Cardiac muscle cell (in vitro differentiated cells and primary cell): ENCODE measurements around the gene SMIM9. TPM values are rescaled to one million over a fixed set of nuclear protein-coding genes. Genes with fewer than 3 reads are reported as not detected.
"Not testable (repeated sequence)": the region's sequence is repeated elsewhere in the genome, so short reads cannot be mapped to it uniquely, and the experiment has no call there.

Experiments
- DNase-seq, 2 donors: peaks; one replicate each; pipeline versions ENCODE4 v3.0.0 to v3.0.0-alpha.2; 2010 to 2017; ENCODE audit warnings: low read depth in 1 of 2, low spot score in 1 of 2
- H3K27ac ChIP-seq: fragments of 200-600 bp; sonication (generic); 2 replicates; pipeline ENCODE4 v1.5.1; 2016
- H3K27me3 ChIP-seq: fragments of 200-600 bp; sonication (generic); 2 replicates; pipeline ENCODE4 v1.6.0; 2016; ENCODE audit warnings: control low read depth
- H3K36me3 ChIP-seq: fragments of 200-600 bp; sonication (generic); 2 replicates; pipeline ENCODE4 v1.5.1; 2016; ENCODE audit warnings: control low read depth
- H3K4me1 ChIP-seq: fragments of 200-600 bp; sonication (generic); 2 replicates; pipeline ENCODE4 v1.8.1; 2017; ENCODE audit warnings: low read depth, mild to moderate bottlenecking, mixed run types
- H3K4me3 ChIP-seq: fragments of 200-600 bp; sonication (generic); 2 replicates; pipeline ENCODE4 v1.5.1; 2016; ENCODE audit warnings: mild to moderate bottlenecking
- H3K9me3 ChIP-seq: fragments of 200-600 bp; sonication (generic); 2 replicates; pipeline ENCODE4 v1.5.1; 2017; ENCODE audit warnings: low read depth, mild to moderate bottlenecking, control low read depth
- CTCF ChIP-seq: IDR thresholded peaks from 2 replicates; pipeline ENCODE4 v1.5.1; 2012; ENCODE audit warnings: low read depth, mild to moderate bottlenecking, low read length
- polyA plus RNA-seq: library from polyadenylated mRNA; unstranded; fragments of >200 nt; fragmentation: Nextera tagmentation; extraction: Ambion mirVana; gene quantifications from 2 replicates; pipeline ENCODE4 v1.2.1, GENCODE V29; 2016
- total RNA-seq: library from RNA; depleted of rRNA; stranded (reverse); fragments of >200 nt; gene quantifications from 2 replicates; pipeline ENCODE4 v1.2.3, GENCODE V29; 2016

Gene SMIM9
- total and polyA plus RNA-seq, 2 experiments from 2014 or later = not detected

GRCh38 chrX:154827194-154828015 is 7.1 kb downstream of the SMIM9 start:
- Histone ChIP-seq H3K4me1 (no peaks in the 10 kb centered on the region), H3K27ac (no peak overlapping the region), H3K36me3 (no peaks in the 10 kb centered on the region), H3K27me3 (no peaks in the 10 kb centered on the region), H3K9me3 (peaks cover 3% of the 10 kb centered on the region), H3K4me3 (no peak overlapping the region)
- DNase-seq = no peak
- no peak for TF ChIP-seq CTCF

- not testable (repeated sequence) for H3K27ac ChIP-seq, H3K36me3 ChIP-seq, H3K4me1 ChIP-seq, H3K27me3 ChIP-seq, H3K4me3 ChIP-seq, DNase-seq, H3K9me3 ChIP-seq
Measured at GRCh38 chrX:154825586-154825985, 8.9 kb downstream of the SMIM9 start.

DNA sequence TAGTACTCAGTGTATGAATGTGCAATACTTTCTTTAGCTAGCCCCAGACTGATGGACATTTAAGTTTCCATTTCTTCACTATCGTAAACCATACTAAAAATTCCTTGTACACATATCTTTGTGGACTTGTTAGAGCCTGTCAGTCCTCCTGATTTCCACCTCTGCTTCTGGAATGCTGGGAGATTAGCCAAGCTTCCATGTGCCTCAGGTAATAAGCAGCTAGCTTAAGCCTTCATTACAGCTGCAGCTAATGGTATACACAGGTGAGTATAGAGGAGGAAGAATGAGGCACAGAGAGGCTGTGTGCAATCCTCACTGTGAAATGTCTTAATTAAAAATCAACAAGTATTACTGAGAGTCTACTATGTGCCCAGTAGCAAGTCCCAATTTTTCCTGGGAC is 9.8 kb downstream of the SMIM9 start:
- H3K36me3 ChIP-seq = no peaks in the 10 kb centered on the region
- no peaks in the 10 kb centered on the region for H3K27me3 ChIP-seq
- no peak for TF ChIP-seq CTCF
- H3K9me3 ChIP-seq = peaks cover 3% of the 10 kb centered on the region
- H3K4me1 ChIP-seq = no peaks in the 10 kb centered on the region
- no peak for DNase-seq
- H3K4me3 ChIP-seq = no peak overlapping the region
- H3K27ac ChIP-seq = no peak overlapping the region

DNA sequence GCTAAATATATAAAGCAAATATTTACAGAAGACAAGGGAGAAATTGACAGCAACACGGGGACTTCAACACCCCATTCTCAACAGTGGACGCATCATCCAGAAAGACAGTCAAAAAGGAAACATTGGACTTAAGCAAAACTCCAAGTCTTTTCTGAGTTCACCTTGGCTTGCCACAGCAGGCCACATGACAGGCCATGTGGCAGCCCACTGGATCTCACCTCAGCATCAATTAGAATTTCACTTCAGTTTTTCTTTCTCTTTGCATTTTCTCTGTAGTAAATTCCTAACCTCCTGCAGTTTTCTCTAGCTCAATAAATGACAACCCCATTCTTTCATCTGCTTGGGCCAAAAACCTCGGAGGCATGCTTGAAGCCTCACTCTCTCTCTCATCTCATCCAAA is 12.4 kb downstream of the SMIM9 start:
- Histone ChIP-seq H3K9me3 (peaks cover 3% of the 10 kb centered on the region), H3K36me3 (no peaks in the 10 kb centered on the region), H3K27me3 (no peaks in the 10 kb centered on the region), H3K27ac (no peak overlapping the region), H3K4me1 (no peaks in the 10 kb centered on the region), H3K4me3 (no peak overlapping the region)
- TF ChIP-seq CTCF = no peak
- DNase-seq = no peak

- H3K36me3 ChIP-seq = no peaks in the 10 kb centered on the region
- H3K27ac ChIP-seq = no peak overlapping the region
- TF ChIP-seq CTCF = no peak
- no peaks in the 10 kb centered on the region for H3K27me3 ChIP-seq
- H3K9me3 ChIP-seq = peaks cover 3% of the 10 kb centered on the region
- no peak for DNase-seq
- no peak overlapping the region for H3K4me3 ChIP-seq
- H3K4me1 ChIP-seq = no peaks in the 10 kb centered on the region
Measured at GRCh38 chrX:154821523-154821922, 12.9 kb downstream of the SMIM9 start.

GRCh38 chrX:154819771-154820341 is 14.6 kb downstream of the SMIM9 start:
- no peaks in the 10 kb centered on the region for H3K4me1 ChIP-seq
- no peak overlapping the region for H3K4me3 ChIP-seq
- no peaks in the 10 kb centered on the region for H3K36me3 ChIP-seq
- DNase-seq = no peak
- H3K9me3 ChIP-seq = peaks cover 3% of the 10 kb centered on the region
- no peak for TF ChIP-seq CTCF
- H3K27me3 ChIP-seq = no peaks in the 10 kb centered on the region
- H3K27ac ChIP-seq = no peak overlapping the region
